Fibroblast of skin of abdomen (primary cell): Measurements from ENCODE around the gene FUT1. TPM values are rescaled to one million over a fixed set of nuclear protein-coding genes. Genes with fewer than 3 reads are reported as not detected.
"Not testable (repeated sequence)": the region's sequence is repeated elsewhere in the genome, so short reads cannot be mapped to it uniquely, and the experiment has no call there.

Source experiments
- DNase-seq: peaks from one replicate; pipeline ENCODE4 v3.0.0-alpha.2; 2013
- polyA plus RNA-seq, 2 experiments: library from polyadenylated mRNA; unstranded; fragments of 120-200 nt; gene quantifications; one replicate each; pipeline ENCODE4 v1.2.1, GENCODE V29; 2013; ENCODE audit not compliant: insufficient read length in 2 of 2

Gene FUT1
- polyA plus RNA-seq (2013, experiment 1 of 2; ENCODE audit: insufficient read length), result 0.14 TPM
- 0.16 TPM for polyA plus RNA-seq (2013, experiment 2 of 2; ENCODE audit: insufficient read length)

DNA sequence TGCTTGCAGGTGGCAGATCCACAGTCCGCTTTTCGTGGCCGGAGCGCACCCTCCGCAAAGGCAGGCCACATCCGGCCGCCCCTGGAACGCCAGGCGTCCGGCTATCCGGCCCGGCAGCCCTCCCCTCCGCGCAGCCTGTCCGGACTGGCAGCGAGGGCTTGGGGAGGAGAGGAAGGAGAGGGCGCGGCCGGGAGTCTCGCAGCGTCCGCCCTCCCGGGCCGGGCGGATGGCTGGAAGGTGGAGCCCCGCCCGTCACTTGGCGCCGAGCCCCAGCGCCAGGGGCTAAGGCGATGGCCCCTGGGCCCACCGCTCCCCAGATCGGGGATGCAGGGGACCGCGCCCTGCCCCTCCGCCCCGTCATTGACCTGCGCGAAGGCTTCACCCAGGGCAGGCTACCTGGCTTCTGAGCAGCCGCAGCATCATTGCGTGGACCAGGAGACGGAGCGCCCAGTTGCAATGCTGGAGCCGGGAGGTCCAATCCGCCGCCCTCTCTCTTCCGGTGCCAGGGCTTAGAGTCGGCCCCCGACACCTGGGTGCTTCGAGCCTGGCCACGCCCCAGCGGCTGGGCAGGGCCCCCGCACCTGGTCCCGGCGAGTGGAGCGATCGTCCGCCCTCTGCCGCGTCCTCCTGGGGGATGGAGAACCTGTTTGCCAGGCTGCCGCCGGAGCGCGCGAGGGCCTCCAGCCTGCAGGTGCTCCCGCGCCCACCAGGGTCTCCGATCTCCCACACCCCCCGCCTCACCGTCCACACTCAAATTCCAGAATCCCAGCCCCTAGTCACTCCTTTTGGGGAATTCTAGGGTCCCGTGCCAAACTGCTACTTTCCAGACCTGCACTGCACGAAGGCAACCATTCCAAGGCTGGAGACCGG, at the start of gene FUT1:
Gene FUT1 (minus strand): TSS at position 146 of the 870 bp plus-strand sequence. CDS start 1,360 bp downstream, outside the sequence.
- no peak for DNase-seq

DNA sequence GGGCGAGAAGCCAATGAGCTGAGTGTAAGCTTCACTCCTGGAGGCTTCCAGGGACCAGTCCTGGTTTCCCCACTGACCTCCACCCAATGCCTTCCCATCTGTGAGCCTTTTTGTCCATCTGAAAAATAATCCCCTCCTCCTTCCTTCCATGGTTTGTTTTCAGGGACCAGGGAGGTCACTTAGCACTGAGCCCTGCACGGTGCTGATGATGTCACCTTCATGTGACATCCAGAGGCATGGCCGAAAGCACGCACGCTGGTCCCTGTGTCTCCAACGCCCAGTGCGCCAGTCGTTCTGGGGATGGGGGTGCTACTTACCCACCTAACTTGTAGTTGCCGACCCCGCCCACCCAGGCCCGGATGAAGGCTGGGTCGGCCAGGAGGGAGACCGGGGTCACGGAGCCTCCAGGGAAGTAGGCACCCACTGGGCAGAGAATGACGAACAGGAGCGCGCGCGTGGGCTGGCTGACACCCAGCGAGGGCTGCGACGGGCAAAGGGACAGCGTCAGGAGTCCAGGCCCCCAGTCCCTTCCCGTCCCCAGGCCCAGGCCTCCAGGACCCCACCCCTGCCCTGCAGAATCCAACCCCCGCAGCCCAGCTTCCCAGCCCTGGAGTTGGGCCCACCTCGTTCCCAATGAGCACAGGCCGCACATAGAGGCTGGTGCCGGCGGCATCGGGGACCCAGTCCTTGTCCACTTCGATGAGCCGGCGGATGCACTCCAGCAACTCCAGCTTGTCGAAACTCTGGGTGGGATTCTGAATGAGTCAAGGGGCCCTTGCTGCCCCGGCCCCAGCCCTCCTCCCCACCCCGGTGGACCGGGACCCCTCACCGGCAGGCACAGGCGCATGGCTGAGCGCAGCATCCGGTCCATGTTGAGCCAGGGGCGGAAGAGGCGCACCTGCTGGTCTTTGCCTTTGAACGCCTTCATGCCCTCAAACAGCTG, 47.2 kb upstream of the FUT1 start:
- DNase-seq, result no peak

DNA sequence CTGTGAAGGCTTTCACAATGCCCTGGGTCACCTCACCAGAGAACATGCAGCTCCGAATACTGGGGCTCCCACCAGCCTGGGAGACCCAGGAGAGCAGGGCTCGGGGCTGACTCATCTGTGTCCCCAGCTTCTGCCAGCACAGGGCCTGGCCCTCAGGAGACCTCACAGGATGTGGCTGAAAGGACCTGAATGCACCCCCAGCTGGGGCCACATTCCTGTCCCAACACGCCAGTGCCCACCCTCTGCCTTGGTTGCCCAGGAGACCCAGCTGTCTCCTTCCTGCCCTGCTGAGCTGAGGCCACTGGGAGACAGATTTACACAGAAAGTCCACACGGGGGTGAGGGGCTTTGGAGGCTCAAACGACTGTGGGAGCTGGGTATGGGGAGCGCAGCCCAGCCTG, 46.5 kb upstream of the FUT1 start:
- peak; percentile 17 for DNase-seq

DNA sequence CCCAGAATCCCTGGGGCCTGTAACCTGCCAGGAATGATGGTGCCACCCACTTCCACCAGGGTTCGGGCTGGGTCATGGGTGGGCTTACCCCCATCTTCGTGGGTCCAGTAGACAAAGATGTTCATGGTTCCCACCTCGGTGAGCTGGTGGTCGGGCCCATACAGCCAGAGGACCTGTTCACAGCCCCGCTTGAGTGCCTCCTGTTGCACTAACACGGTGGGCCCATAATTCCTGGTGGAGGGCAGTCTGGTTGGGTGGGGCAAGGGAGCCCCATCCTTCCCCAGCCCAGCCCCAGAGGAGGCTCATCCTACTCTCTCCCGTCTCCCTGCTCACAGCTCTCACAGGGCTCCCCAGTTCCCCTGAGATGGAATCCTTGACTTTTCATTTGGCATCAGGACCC, 44.7 kb upstream of the FUT1 start:
- DNase-seq, result no peak

DNA sequence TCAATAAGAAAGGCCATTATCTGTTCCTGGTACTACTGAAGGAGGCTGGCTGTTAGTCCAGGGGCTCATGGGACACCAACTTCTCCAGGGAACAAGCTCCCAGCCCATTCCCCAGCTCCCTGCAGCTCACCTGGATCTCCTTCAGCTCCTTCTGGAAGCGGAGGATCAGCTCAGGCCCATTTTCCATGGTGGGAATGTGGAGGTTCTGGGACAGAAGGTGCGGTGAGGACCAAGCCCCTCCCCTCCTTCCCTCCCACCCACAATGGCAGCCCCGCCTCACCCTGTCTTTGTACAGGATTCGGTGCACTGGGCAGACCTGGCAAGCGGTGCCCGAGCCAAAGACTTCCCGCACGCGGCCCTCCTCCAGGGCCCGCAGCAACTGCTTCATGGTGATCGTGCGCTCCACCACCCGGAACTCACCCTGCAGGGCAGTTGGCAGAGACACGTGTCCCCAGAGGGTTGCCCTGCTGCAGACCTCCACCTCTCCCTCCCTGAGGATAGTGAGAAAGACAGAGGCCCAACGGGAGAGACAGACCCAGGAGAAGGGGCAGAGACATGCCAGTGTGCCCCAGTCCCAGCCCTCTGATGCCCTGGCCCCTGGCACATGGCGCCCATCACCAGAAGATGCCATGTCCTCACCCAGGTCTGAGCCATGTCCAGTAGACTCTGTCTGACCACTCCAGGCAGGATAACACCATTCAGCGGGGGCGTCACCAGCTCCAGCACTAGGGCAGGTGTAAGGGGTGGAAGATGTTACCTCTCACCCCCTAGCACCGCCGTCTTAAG, 44.0 kb upstream of the FUT1 start:
- no peak for DNase-seq

DNA sequence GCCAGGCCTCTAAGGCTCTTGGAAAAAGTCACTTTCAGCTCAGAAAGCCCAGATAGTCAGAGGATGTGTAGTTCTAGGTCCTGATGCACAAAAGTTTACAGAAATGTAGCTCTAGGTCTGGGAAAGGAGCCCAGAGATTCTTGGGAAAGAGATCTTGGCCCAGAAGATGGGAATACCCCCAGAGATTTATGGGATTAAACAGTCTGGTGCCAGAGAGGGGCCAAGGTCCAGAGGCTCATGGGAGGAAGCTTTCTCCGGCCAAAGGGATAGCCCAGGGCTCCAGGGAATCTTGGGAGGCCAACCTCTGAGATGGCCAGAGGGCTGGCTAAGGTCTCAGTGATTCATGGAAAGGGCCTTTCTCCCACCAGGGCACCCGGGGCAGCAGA, 43.2 kb upstream of the FUT1 start:
- DNase-seq, result no peak

DNA sequence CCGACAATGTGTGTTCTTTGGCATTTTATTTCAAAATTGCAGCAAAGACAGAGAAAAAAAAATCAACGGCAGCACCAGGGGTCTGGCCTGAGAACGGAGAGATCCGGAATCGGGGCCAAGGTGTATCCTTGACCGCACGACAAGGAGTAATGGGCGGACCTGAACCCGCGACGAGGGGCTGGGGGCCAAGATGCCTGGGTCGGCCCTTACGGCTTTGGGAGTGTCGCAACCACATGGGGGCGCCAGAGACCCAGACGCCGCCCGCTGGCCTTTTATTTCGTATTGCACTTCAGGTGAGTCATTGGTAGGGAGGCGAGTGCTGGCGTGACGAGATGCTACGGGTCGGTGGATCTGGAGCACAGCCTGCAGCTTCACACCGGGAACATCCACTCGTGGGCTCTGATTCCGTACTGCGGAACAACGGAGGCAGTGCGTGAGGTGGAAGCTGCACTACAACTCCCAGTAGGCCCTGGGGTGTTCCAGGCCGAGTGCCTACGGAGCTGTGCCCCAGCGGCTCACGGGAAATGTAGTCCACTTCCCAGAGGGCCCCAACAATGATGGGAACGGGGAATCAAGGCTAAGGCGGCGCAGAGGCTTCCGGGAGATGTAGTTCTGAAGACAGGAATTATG, 42.7 kb upstream of the FUT1 start:
- peak; percentile 92 for DNase-seq

DNA sequence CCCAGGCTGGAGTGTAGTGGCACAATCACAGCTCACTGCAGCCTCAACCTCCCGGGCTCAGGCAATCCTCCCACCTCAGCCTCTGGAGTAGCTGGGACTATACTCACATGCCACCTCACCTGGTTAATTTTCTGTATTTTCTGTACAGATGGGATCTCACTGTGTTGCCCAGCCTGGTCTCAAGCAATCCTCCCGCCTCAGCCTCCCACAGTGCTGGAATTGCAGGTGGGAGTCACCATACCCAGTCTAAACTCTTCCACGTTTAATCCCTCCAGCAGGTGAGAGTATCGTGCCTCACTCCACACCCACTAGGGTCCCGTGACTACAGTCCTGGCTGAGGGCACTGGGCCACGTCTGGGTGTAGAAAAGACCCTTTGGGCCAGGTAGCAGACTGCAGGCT, 41.9 kb upstream of the FUT1 start:
- DNase-seq, result no peak

DNA sequence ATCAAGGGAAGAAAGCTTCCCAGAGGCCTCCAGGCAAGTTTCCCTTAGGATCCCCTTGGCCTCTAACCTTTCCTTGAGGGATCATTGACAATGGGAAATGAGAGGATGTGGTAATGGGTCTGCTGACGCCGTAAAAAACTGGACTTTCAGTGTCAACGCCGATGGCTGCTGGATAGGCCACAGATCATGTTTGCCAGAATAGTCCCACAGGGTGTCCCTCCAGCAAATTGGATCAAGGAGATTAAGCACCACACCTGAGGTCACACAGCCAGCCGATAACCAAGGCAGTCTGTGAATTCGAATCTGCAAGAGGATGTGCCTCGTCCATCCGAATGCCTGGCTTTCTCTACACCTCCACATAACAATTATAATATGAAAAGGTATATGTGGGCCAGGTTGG, 40.8 kb upstream of the FUT1 start:
- no peak for DNase-seq

DNA sequence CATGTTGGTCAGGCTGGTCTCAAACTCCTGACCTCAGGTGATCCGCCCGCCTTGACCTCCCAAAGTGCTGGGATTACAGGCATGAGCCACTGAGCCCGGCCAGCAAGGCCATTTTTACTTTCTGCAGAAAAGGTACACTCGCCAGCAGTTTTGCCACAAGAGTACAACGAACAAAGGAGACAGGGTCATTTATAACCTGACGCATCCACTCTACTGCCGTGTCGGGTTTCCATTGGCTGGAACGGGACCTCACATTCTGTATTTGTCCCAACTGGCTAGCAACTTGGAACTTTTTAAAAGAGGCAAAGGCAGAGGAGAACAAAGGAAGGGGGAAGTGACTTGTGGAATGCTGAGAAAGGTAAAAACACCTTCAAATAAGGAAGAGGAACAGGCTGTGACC, 34.9 kb upstream of the FUT1 start:
- DNase-seq, result not testable (repeated sequence)

DNA sequence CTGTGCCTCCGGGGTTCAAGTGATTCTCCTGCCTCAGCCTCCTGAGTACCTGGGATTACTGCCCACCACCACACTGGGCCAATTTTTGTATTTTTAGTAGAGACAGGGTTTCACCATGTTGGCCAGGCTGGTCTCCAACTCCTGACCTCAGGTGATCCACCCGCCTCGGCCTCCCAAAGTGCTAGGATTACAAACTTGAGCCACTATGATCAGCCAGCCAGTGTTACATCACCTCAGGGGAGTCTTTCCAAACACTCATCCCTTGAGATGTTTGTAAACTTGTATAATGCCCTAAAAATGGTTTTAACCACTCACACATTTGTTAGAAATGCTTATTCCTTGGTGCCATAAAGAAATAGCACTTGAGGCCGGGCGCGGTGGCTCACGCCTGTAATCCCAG, 34.0 kb upstream of the FUT1 start:
- not testable (repeated sequence) for DNase-seq

DNA sequence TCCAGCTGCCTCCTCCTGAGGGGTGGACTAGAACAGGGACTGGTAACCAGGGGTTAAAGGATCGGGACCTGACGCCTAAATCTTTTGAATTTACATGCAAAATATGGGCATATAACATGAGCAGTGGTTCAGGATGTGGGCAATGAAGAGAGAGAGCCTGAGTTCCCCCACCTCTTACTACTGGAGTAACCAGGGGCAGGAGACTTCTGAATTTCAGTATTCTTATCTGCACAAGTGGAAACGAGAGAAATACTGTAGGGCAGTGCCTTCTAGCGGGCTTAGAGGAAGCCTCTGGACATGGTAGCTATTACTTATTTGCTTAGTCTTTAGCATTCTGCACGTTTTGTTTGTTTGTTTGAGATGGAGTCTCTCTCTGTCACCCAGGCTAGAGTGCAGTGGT, 32.1 kb upstream of the FUT1 start:
- no peak for DNase-seq

DNA sequence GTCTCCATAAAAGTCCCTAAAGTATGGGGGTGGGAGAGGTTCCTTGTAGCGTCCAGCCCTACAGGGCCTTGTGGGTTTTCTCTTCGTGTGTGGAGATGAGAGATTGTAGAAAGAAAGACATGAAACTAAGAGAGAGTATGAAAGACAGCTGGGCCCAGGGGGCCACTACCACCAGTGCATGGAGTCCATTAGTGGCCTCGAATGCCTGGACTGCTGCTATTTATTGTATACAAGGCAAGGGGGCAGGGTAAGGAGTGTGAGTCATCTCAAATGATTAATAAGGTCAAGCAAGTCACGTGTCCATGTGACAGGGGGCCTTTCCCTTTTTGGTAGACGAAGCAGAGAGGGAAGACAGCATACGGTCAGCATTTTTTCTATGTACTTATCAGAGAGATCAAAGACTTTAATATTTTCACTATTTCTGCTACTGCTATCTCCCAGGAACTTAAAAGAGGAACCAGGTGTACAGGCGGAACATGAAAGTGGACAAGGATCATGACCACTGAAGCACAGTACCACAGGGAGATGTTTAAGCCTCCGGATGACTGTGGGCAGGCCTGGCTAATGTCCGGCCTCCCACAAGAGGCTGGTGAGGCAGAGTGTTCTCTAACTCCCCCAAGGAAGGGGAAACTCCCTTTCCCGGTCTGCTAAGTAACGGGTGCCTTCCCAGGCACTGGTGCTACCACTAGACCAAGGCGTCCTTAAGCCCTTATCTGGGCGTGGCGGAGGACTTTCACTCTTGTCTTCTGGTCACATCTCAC, 28.4 kb upstream of the FUT1 start:
- peak; percentile 38 for DNase-seq

DNA sequence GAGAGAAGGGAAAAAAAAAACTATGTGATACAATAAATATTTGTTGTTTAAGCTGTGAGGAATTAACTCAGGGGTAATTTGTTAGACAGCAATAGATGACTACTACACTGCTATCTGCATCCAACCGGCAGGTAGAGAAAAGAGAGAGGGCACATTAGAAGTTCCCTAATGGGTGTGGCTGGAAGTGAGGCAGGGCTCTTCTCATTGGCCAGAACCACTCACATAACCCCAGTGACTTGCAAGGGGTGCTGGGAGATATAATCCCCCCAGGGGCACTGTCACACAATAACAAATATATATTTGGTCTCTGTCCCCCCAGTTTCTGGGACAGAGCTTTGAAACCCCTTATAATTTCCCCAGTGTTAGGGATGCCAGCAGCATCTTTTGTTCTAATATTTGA, 27.2 kb upstream of the FUT1 start:
- DNase-seq, result no peak

DNA sequence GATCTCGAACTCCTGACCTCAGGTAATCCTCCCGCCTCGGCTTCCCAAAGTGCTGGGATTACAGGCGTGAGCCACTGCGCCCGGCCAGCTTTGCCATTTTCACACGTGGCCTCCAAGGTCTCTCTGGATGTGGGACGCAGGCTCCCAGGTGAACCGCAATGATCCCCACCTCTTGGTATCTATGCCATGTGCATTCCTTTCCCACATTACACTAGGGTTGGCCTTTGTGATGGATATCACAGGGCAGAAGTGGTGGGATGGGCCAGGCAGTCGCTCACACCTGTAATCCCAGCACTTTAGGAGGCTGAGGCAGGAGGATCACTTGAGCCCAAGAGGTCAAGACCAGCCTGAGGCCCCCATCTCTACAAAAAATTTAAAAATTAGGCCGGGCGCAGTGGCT, 25.3 kb upstream of the FUT1 start:
- DNase-seq, result no peak

DNA sequence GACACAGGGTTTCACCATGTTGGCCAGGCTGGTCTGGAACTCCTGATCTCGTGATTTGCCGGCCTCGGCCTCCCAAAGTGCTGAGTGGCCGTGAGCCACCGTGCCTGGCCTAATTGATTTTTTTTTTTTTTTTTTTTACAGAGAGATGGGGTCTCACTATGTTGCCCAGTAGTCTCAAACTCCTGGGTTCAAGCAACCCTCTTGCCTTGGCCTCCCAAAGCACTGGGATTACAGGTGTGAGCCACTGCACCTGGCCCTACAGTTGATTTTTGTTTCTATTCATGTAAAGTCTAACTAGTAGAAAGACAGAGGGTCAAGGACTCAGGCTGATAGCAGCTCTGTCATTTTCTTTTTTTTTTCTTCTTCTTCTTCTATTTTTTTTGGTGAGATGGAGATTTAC, 24.7 kb upstream of the FUT1 start:
- no peak for DNase-seq

DNA sequence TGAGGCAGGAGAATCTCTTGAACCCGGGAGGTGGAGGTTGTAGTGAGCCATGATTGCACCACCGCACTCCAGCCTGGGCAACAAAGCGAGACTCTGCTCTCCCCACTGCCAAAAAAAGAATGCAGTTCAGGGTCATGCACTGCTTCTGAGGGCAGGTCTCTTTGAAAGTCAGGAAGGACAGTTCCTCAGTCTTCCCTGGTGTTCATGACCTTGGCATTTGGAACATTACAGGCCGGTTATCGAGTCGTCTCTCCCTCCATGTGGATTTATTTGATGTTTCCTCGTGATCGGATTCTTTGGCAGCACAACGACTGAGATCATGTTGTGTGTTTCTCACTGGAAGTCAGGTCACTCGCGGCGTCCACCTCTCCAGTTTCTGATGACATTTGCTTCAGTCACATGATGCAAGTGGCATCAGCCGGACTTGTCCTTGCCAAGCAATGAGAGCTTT, 20.1 kb upstream of the FUT1 start:
- no peak for DNase-seq

DNA sequence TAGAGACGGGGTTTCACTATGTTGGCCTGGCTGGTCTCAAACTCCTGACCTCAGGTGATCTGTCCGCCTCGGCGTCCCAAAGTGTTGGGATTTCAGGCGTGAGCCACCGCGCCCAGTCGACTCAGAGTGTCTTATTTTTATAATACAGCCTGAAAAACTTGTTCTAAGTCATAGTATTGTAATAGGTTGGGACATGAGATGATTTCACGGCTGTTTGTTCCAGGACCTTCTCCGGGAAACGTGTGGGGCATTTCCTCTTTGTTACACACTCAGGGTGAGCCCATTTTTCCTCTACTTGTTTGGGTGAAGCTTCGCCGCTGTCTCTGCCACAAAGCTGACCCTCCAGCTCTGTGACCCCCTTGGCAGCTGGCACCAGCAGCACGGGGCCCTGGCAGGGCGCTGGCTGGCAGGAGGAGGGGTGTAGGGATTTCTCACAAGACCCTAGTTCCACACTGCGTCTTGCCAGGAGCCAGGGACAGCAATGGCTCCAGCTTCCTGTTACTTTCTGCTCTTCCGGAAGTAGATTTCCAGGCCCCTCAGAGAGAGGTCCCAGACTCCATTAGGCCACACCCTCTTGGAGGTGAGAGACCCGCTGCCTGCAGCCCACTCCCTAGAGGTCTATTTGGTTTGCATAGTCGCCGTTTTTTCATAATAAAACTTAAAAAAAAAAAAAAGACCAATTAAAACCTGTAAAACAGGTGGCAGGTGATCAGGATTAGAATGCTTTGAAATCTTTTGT, 18.5 kb upstream of the FUT1 start:
- no peak for DNase-seq

DNA sequence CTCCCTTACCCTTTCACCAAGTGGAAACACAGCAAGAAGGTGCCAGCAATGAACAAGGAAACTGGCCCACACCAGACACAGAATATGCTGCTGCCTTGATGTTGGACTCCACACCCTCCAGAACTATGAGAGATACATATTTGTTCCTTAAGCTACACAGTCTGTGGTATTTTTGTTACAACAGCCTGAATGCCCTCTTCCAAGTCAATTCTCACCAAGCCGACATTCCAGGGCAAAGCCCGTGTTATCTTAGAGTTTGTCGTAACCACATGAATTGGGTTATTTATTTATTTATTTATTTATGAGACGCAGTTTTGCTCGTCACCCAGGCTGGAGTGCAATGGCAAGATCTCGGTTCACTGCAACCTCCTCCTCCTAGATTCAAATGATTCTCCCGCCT, 17.8 kb upstream of the FUT1 start:
- peak; percentile 59 for DNase-seq

DNA sequence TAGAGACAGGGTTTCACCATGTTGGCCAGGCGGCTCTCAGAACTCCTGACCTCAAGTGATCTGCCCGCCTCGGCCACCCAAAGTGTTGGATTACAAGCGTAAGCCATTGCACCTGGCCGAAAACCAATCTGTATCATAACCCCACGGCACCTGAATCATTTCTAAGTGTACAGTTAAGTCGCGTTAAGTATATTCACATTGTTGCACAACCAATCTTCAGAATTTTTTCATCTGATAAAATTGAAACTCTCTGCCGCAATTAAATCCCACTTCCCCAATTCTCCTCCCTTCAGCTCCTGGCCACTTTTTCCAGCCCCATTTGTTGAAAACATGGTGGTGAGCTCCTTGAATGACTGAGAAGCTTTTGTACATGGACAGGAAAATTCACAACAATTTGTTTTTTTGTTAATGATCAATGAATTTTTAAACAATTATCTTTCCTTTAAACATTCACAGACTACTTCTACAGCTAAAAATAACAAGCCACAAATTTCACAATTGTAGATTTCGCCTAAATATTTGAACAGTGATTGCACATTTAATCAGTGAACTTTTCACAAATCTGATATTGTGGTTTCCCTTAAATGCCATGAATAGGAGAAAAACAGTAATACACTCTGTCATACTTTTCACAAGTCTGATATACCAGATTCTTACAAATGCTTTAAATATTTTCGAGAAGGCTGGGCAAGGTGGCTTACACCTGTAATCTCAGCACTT, 16.7 kb upstream of the FUT1 start:
- no peak for DNase-seq
